H1 (cell line): ENCODE data around the gene ACTG2. TPM values are rescaled to one million over a fixed set of nuclear protein-coding genes. Genes with fewer than 3 reads are reported as not detected.

Experiments used
- CHD7 ChIP-seq: fragments of 300-600 bp; sonication (generic); IDR thresholded peaks from 2 replicates; pipeline ENCODE4 v1.7.1; 2012; ENCODE audit warnings: low read length, moderate library complexity, mild to moderate bottlenecking, inconsistent platforms; ENCODE audit not compliant: insufficient replicate concordance
- KDM4A ChIP-seq: IDR thresholded peaks from one replicate; pipeline ENCODE4 v1.7.1; 2012; ENCODE audit warnings: low read depth, mild to moderate bottlenecking, moderate library complexity, low read length, inconsistent platforms; ENCODE audit not compliant: severe bottlenecking
- SAP30 ChIP-seq: fragments of 300-600 bp; sonication (generic); IDR thresholded peaks from 2 replicates; pipeline ENCODE4 v1.7.1; 2012; ENCODE audit warnings: low read length, moderate library complexity, mild to moderate bottlenecking, inconsistent platforms; ENCODE audit not compliant: insufficient read depth, insufficient replicate concordance
- SIX5 ChIP-seq: IDR thresholded peaks from 2 replicates; pipeline ENCODE4 v1.6.1; 2011; ENCODE audit warnings: mild to moderate bottlenecking, low read depth, low read length
- polyA plus RNA-seq, 7 experiments: library from polyadenylated mRNA; depleted of rRNA in 3 of 7; stranded (reverse) in 5 of 7; unstranded in 2 of 7; fragments of >200 nt in 5 of 7; fragments of 200-250 nt in 2 of 7; gene quantifications; 1 replicate in 5 of 7; 2 replicates in 1 of 7; 4 replicates in 1 of 7; pipeline versions ENCODE4 v1.2.1 to v1.2.3, GENCODE V29; 2011 to 2013; ENCODE audit warnings: missing spikeins in 2 of 7, mixed read lengths in 2 of 7
- total RNA-seq: library from RNA; stranded (reverse); fragmentation: NEBNext Ultra II Directional; extraction: Animal tissue kit (Norgen Biotek cat#: 25700); gene quantifications from 2 replicates; pipeline ENCODE4 v1.2.1, GENCODE V29; 2021

ACTG2 gene
- total and polyA plus RNA-seq, 2 of the 8 experiments (the other 6 are each of a cell fraction or from before 2014, with no cell fraction given), result 6.2 to 13.7 TPM

- TF ChIP-seq CHD7 (no peak), SAP30 (no peak), KDM4A (no peak), SIX5 (no peak)
These were observed 68.5 kb downstream of the ACTG2 start (continued) for GRCh38 chr2:73961274-73961673.
